Frontal cortex (tissue), 4 donors: ENCODE data around the gene FADS6. TPM values are rescaled to one million over a fixed set of nuclear protein-coding genes. Genes with fewer than 3 reads are reported as not detected.

Source experiments
- DNase-seq, 2 donors: peaks; one replicate each; pipeline ENCODE4 v3.0.0; 2012; ENCODE audit warnings: low spot score in 2 of 2
- FAIRE-seq: peaks from 2 replicates; lab custom pipeline; 2012; peaks lifted over from hg19 to GRCh38; lab: Jason Lieb, UNC
- total RNA-seq: library from RNA; depleted of rRNA; stranded (reverse); fragments of >200 nt; gene quantifications from one replicate; pipeline ENCODE4 v1.2.3, GENCODE V29; 2014
- donor health status: control.
- donor health status: control.
- donor health status: control.

Gene FADS6
- total RNA-seq, 1 donor from 2014 or later, result 0.82 TPM

DNA sequence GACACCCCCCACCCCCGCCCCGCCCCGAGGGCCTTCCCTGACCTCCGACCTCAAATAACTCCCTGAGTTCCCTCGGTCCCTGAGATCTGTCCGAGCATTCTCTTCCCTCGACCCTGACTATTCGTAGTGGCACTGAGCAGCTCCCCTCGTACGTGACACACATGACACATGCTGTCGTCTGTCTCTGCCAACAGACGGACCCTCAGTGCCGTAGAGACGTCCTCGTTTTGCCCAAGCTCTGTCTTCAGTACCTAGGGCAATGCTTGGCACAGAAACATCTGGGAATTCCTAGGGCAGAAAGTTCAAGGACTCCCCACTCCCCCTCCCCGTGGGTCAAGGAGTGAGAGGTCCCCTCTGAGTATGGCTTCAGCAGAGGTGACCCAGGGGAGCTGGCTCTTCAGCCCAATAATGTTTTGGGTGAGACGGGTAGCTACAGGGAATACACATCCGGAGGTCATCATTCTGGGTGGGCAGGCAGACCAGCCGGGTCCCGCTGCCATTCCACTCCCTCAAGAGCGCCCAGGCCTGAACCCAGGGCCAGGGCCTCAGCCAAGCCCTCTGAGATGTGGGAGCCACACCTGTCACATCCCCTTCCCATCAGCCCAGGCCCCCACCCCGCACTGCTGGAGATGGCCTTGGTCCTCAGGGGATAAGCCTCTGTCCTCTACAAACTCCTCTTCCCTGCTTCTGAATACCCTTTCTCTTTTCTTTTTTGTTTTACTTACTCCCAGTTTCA, 671 bp upstream of the FADS6 start:
- DNase-seq (no peak), FAIRE-seq (no peak)

DNA sequence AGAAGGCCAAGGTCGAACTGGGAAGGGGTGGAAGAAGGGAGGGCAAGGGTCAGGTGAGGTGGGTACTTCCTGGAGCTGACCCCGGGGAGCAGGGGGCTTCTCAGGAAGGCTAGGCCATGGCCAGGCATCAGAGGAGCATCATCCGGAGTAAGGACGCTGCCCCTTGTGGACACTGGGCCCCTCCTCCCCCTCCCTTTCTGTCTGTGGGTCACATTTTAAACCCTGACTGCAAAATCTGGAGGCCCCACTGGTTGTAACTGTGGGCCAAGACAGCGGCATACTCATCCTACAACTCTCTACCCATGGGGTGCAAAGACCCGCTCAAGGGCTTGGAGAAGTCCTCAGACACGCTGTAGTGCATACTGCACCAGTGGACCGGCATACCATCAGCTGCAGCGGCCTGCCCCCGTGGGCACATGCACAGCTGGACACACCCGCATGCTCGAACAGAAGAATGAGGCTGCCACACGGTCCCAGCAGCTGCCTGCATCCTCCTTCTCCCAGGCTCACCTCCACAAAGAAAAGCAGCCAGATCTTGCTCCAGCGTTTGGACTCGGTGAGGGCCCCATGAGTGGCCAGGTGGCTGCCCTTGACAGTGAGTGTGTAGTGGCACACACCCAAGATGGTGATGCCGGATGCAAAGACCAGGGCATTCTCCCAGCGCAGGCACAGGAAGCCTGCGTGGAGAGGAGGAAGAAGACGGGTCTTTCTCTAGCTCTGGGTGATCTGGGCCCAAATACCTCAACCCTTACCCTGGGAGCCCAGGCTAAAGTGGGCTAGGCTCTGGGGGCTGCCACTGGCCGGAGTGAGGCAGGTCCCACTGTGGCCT, 1.2 kb downstream of the FADS6 start:
- DNase-seq (no peak), FAIRE-seq (no peak)

DNA sequence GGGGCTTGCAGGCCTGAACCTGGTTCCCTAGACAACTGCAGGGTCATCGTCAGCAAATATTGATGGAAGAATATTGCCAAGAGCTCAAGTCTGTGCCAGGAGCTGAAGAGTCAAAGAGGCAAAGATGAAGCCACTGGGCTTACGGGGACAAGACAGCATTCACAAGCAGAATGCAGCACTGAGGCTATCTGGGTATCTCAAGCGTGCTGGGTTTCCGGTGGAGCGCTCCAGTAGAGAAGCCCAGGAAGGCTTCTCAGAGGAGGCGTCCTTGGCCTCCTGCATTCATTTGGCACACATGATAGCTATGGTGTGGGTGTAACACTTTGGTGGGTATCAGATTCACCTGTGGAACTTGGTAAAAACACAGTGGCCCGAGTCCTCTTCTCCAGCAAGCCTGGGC, 2.9 kb downstream of the FADS6 start:
- DNase-seq (no peak), FAIRE-seq (no peak)

DNA sequence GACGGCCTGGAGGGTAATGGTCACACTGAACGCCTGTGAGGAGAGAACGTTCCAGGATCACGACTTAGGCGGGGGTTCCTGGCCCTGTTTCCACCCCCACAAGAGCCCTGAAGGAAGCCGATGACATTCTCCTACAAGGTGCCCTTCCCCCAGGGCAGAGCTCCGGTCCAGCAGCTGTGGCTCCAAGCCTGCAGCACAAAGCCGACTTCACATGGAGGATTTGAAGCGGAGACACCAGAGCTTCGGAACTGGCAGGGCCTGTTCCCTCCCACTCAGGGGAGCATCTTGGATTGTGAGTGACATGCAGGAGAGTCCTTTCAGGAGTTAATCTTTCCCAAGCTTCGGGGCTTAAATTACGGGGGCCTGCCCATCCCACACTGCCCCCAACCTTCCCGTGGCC, 5.0 kb downstream of the FADS6 start:
- FAIRE-seq (no peak), DNase-seq (no peak)

DNA sequence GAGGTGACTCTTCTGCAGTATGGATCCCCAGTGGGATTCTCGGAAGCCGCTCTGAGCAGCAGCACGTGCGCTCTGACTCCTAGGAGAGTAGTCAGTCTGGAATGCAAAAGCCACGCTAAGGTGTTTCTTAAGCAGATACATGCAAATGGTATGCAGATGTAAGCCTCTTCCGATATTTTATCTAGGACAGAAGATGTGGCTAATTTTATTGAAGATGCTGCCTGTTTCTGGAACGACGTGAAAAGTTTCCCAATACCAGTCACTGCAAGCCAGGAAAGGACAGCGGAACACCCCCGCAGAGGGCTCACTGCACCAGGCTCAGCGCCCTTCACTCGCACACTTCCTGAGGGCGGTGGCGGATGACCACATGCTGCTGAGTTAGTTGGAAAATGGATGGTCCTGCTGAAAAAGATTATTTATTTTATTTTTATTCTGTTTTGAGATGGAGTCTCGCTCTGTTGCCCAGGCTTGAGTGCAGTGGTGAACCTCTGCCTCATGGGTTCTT, 10.1 kb downstream of the FADS6 start:
- DNase-seq (no peak), FAIRE-seq (no peak)

DNA sequence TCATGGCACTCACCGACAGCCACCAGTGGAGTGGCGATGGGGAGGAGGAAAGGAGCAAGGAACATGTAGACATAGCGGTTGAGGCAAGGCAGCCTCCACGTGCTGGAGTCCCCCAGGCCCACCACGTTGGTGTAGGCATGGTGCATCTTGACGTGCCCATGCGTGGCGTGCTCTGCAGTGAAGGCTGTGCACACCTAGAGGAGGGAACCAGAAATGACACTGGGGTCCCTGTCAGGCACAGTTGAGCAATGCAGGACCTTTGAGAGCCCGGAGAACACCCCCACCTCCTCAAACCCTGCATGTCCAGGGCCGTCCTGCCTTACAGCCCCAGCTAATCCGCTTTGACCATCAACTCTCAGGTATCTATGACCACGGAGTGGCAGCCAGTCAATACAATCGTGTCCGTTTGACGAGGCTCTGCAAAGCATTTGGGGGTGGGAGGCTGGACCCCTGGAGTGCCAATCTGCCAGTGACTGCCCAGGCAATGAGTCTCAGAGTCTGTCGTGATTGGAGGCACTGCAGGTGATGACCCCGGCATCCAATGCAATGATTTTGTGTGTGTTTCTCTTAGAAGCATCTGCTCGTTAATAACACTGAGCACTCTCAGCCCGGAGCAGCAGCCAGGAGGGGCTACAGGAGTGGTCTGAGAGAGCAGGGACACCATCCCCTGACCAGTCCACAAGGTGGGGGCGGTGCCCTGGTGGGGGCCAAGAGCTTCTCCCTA, 10.8 kb downstream of the FADS6 start:
- no peak for DNase-seq
- no peak for FAIRE-seq

DNA sequence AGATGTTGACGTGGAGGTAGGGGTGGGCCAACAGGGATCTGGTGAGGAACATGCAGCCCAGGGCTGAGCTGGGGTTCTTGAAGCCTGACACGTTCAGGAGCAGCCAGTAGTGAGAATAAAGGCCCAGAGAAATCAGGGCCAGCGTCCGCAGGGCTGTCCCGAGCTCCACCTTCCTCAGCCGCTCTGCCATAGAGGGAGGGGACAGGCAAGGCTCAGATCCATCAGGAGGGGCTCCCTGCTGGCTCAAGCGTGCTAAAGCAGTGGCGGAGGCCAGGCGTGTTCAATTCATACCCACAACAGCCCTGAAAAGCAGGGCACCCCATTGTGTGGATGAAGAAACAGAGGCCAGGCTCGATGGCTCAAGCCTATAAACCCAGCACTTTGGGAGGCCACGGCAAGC, 12.4 kb downstream of the FADS6 start:
- DNase-seq (no peak), FAIRE-seq (no peak)

DNA sequence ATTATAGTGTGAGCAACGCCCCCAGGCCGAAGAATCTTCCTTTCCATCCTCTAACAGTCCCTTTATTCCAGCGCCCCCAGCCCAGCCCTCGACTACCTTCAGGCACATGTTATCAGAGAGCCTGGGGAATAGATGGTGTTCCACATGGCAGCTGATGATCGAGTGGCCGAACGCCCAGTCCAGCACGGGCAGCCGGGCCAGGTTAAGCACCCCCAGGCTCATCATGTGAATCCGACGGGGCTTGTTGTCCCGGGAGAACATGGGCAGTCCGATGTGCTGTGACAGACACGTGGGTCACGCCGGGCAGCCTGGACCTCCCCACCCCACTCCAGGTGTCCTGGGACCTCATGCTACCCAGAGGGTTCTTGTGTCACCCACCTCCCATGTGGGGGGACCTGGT, 14.1 kb downstream of the FADS6 start:
- DNase-seq (no peak), FAIRE-seq (no peak)

DNA sequence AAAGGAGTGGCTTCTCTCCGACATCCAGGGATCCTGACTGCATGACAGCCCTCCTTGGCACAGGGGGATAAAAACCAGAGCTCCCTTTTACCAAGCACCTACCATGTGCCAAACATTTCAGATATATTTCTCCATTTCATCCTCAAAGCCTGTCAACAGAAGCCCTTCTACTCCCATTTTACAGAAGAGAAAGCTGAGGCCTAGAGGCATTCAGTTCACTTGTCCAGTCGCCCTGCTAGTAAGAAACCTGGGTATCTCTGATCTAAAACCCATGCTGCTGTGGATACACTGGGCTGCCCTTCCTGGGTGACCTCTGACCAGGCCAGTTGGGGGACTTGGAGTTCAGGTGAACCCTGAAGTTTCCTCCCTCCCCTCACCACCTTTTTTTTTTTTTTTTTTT, 14.8 kb downstream of the FADS6 start:
- FAIRE-seq (no peak), DNase-seq (no peak)

DNA sequence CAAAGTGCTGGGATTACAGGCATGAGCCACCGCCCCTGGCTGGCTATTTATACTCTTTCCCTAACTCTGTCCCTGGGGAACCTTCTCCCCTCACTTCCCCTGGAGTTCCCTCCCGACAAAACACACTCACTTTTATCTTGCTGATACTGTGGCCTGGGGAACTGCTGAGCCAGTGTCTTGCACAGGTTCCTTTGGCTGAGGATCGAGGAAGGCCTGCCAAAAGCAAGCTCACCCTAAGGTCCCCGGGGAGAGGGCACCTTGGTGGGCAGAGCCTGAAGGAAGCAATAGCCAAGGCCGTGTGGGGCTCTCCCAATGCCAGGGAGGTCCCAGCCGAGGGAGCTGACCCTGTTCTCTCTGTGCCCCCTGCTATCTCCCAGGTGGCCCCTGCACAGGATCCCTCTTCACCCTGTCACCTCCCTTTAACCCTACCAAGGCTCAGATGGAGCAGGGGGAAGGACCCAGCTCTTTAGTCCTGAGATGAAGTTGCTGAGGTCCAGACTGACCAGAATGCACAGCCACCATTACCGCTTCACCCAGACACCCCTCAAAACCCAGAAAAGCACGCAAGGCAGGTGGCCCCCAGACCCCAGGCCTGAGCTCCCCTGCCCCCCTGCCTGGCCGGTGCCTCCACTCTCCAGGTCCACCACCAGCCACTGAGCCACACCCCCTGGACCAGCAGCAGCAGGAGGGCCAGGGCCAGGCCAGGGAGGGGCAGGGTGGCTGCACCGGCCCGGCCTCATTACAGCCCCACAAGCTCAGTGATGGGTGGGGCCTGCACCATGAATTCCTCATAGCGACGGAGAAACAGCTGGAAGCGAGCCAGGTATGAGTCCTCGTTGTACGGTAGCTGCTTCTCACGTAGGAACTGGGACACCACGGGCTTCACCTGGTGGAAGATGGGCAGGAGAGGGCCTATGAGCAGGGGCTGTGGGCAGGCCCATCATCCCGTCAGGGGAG, 15.6 kb downstream of the FADS6 start:
- no peak for FAIRE-seq
- DNase-seq, result no peak

DNA sequence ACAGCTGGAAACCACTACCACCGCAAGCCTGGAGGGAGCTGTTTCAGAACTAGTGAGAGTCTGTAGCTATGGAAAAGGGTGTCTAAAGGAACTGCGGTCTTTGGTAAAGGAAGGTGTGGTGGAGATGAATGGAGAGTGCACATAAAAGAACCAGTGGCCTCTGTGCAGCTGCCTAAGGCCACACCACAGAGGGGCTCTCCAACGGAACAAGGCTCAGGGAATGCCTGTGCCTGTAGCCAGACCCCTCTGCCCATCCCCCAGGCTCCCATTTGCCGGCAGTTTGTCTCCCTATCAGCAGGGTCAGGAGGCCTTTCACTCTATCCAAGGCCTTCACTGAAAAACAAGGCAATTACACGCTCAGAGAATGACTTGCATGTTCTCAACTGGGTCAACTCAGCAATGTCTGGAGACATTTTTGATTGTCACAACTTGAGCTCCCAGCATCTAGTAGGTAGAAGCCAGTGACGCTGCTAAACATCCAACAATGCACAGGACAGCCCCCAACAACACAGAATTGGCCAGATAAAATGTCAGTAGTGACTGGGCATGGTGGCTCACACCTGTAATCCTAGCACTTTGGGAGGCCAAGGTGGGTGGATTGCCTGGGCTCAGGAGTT, 17.3 kb downstream of the FADS6 start:
- no peak for FAIRE-seq
- DNase-seq, result no peak

DNA sequence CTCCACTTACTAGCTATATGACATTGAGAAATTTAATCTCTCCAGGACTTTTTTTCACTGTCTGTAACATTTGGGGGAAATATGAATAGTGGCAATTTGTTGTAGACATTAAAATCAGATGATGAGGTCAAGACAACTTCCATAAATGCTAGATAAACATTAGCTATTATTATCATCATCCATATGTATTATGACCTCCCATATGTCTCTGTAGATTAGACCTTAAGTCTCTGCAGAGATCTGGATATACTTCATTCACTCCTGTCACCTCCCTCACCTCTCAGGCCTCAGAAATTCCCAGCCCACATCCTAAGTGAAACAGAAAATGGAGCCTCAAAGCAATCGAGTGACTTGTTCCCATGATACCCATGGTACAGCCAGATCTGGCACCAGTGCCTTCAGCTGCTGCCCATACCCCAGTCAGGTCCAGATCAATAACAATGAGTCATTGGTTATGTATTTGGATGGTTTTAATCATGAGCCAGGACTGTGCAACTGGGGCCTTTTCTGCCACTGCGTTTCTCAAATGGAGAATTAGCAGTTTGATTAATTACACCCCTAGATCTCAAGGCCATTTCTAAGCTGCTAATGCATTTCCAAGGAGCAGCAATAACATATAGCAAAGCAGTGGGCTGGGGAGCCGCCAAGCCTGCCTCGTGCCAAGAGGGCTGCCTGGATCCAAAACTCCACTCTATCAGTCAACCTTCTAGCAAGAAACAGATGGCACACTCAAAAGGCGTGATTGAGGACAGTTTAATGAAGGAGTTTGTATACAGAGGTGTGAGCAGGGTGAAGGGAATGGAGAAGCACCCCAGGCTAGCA, 18.1 kb downstream of the FADS6 start:
- DNase-seq, result no peak
- no peak for FAIRE-seq

DNA sequence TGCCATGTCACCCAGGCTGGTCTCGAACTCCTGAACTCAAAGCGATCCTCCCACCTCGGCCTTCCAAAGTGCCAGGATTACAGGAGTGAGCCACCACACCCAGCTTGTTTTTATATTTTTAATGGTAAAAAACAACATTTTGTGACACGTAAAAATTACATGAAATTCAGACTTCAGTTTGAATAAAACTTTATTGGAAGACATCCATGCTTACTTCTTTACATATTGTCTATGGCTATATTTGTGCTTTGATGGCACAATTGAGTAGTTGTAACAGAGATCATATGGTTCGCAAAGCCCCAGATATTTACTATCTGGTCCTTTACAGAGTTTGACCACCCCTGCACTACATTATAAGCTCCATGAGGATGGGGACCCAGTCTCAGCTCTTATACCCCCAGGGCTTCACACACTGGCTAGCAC, 18.8 kb downstream of the FADS6 start:
- DNase-seq (no peak), FAIRE-seq (no peak)

DNA sequence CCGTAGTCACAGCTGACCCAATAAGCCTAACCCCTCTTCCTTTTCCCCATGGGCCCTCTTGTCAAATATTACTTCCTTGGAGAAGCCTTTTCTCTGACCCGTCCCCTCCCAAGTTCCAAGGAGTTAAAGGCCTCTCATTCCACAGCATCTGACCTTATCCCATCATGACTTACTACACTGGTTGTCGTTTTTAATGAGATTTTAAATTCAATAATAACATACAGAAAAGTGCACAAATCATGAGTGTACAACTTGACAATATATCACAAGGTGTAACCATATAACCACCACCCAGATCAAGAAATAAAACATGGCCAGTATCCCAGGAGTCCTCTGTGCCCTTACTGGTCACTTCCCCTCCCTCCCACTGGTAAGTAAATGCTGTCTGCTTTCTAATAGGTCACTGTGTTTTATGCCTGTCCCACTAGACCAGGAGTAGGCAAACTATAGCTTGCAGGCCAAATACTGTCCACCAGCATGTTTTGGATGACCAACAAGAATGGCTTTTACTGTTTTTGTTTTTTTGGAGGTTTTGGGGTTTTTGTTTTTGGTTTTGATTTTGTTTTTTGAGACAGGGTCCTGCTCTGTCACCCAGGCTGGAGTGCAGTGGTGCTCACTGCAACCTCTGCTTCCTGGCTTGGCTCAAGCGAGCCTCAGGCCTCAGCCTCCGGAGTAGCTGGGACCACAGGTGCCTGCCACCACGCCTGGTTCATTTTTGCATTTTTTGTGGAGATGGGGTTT, 19.4 kb downstream of the FADS6 start:
- FAIRE-seq, result no peak
- DNase-seq, result no peak

DNA sequence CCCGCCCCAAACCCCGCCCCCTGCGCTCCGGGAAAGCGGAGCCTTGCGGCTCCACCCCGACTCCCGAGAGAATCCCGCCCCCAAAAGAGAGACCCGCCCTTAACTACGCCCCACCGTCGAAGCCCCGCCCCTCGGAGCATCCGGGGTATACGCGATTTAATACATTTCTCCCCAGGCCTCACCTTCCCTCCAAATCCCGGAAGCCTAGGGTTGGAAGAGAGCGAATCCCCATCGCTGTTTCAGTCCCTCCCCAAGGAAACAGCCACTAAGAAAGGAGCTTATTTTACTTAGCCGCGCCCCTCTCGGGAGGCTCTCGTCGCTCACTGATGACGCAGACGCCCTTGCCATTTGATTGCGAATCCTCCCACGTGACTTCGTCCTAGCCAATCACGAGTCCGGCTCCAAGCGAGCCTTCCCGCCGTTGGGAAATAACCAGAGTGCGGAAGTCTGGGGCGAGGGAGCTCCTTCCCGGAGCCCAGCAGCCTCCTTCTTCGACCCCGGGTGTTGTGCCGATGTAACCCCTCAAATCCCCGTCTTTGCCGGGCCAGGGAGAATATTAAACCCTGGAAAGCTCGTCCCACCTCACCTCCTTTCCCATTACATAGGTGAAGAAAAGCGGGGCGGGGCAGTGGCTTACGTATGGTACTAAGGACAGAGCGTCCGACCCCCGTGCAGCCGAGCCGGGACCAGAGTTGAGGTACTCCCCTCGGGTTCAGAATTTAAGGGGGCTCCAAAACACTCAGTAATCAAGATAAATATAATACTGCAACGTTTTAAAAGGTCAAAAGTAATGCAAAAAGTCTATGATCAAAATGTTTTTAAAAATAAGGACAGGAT, 20.2 kb downstream of the FADS6 start:
- peak; percentile 100 for DNase-seq
- peak; percentile 95 for FAIRE-seq

DNA sequence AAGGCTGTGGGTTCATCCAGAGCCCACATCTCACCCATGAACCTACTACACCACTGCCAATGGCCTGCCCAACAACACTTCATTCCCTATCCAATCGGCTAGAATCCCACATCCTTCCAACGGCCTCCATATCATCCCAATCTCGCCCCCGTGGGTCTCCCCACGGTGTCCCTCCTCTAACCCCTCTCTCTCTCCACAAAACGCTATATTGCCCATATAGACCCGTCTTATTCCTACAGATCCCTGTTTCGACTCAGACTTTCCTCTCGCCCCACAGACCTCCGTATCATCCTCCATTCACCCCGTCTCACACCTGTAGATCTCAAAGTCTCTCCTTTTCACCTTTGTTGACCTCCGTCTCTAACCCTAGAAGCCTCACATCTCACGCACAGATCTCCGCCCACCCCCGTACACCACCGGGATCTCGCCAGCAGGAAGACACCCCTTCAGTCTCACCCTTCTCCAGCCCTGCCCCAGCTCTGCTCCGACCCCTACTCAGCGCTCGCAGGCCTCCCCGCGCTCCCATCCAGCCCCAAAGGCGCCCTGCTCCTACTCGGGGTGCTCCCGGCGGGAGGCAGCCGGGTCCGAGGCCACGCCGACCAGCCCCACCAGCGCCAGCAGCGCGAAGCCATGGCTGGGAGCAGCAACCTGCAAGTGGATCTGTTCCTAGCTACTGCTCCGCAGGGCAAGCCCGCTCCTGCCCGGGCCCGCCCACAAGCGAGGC, 21.0 kb downstream of the FADS6 start, which contains the start of gene FDXR:
Gene FDXR, minus strand, starts transcription at position 682 of the 724 bp plus-strand sequence. Its CDS starts 50 bp downstream, at position 632.
- FAIRE-seq (no peak), DNase-seq (no peak)
